IMR-90 (cell line): ENCODE measurements around the gene RHOF.

Experiments
- BHLHE40 ChIP-seq: fragments of 150-350 bp; IDR thresholded peaks from 2 replicates; pipeline ENCODE4 v1.6.1; 2016; ENCODE audit warnings: mild to moderate bottlenecking, low read depth, low read length
- CEBPB ChIP-seq: IDR thresholded peaks from 2 replicates; pipeline ENCODE4 v1.6.1; 2012; ENCODE audit warnings: low read depth, low read length, improper control_type of control experiment
- CHD1 ChIP-seq: IDR thresholded peaks from 2 replicates; pipeline ENCODE4 v1.6.1; 2012; ENCODE audit warnings: low read depth, low read length, improper control_type of control experiment
- CTCF ChIP-seq: conservative IDR thresholded peaks from 2 replicates; pipeline ENCODE4 v1.5.1; 2012; ENCODE audit warnings: mild to moderate bottlenecking, low read depth, low read length, improper control_type of control experiment
- ELK1 ChIP-seq: fragments of 150-350 bp; IDR thresholded peaks from 2 replicates; pipeline ENCODE4 v1.6.1; 2016; ENCODE audit warnings: low read depth, mild to moderate bottlenecking, low read length, moderate library complexity, borderline replicate concordance
- FOS ChIP-seq: fragments of 150-350 bp; IDR thresholded peaks from 2 replicates; pipeline ENCODE4 v1.6.1; 2016; ENCODE audit warnings: low read depth, low read length
- MAFK ChIP-seq: IDR thresholded peaks from 2 replicates; pipeline ENCODE4 v1.6.1; 2012; ENCODE audit warnings: low read depth, low read length, improper control_type of control experiment
- MAZ ChIP-seq: IDR thresholded peaks from 2 replicates; pipeline ENCODE4 v1.6.1; 2012; ENCODE audit warnings: low read depth, mild to moderate bottlenecking, low read length, improper control_type of control experiment, moderate library complexity, borderline replicate concordance
- POLR2A ChIP-seq: IDR thresholded peaks from 2 replicates; pipeline ENCODE4 v1.6.1; 2012; ENCODE audit warnings: mild to moderate bottlenecking, low read depth, low read length
- RAD21 ChIP-seq: IDR thresholded peaks from 2 replicates; pipeline ENCODE4 v1.6.1; 2012; ENCODE audit warnings: low read length, improper control_type of control experiment
- RCOR1 ChIP-seq: IDR thresholded peaks from 2 replicates; pipeline ENCODE4 v1.6.1; 2012; ENCODE audit warnings: mild to moderate bottlenecking, low read length, improper control_type of control experiment; ENCODE audit not compliant: insufficient replicate concordance
- RFX5 ChIP-seq: IDR thresholded peaks from 2 replicates; pipeline ENCODE4 v1.8.0; 2012; ENCODE audit warnings: low read depth, mild to moderate bottlenecking, low read length, moderate library complexity
- USF2 ChIP-seq: fragments of 150-350 bp; IDR thresholded peaks from 2 replicates; pipeline ENCODE4 v1.6.1; 2017; ENCODE audit warnings: mild to moderate bottlenecking, antibody characterized with exemption, low read length, low read depth

- TF ChIP-seq CTCF (no peak), USF2 (no peak), MAFK (no peak), CEBPB (no peak), POLR2A (no peak), MAZ (no peak), RAD21 (no peak), RCOR1 (no peak), ELK1 (no peak), CHD1 (no peak), RFX5 (no peak), BHLHE40 (no peak), FOS (no peak)
Observed at GRCh38 chr12:121801595-121802484, 8.4 kb upstream of the RHOF start.
